Spleen (tissue), 7 donors: Measurements from ENCODE around the gene DAB2IP.

Source experiments
- POLR2A ChIP-seq, 3 donors: fragments of 450-650 bp; IDR thresholded peaks; one replicate each; pipeline ENCODE4 v1.5.1; 2017; ENCODE audit warnings: antibody characterized with exemption in 3 of 3, mild to moderate bottlenecking in 1 of 3
- POLR2AphosphoS5 ChIP-seq, 3 donors: sonication (generic); formaldehyde crosslinking; IDR thresholded peaks; one replicate each; pipeline ENCODE4 v1.5.1; 2017; ENCODE audit warnings: antibody characterized with exemption in 3 of 3
- TF ChIP-seq, protein P1 (sequence below), 11 experiments: fragments of 200-600 bp in 7 of 11; fragments of 450-650 bp in 4 of 11; sonication (generic) in 4 of 11; IDR thresholded peaks in 8 of 11; conservative IDR thresholded peaks in 3 of 11; 1 replicate in 7 of 11; 2 replicates in 4 of 11; pipeline versions ENCODE4 v1.4.0 to v1.8.0; 2016 to 2021; ENCODE audit warnings: antibody characterized with exemption in 11 of 11, inconsistent platforms in 4 of 11, mild to moderate bottlenecking in 1 of 11
- donor health status: DM: no; HTN: no; CAD: no; lungs with moderate emphysema.
- donor health status: DM: no; HTN: no; CAD: no.
- donor health status: DM: no; HTN: no; CAD: no.

DNA sequence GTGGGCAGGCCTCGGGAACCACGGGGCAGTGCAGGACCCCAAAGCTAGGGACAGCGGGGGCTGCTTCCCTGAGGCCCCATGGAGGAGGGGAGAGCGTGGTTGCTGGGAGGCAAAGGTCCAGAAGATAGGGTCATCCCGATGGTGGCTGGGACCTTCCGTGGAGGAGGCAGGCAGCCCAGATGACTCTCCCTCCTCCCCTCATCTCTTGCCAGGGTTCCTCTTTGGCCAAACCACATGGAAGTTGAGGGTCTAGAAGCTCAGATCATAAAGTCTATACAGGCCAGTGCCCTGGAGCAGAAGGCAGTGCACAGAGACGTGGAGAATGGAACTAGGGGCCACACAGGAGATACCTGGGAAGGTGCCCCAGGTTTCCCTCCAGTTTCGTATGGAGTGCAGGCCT lies 22.6 kb downstream of the DAB2IP start:
- TF ChIP-seq, protein P1, sequence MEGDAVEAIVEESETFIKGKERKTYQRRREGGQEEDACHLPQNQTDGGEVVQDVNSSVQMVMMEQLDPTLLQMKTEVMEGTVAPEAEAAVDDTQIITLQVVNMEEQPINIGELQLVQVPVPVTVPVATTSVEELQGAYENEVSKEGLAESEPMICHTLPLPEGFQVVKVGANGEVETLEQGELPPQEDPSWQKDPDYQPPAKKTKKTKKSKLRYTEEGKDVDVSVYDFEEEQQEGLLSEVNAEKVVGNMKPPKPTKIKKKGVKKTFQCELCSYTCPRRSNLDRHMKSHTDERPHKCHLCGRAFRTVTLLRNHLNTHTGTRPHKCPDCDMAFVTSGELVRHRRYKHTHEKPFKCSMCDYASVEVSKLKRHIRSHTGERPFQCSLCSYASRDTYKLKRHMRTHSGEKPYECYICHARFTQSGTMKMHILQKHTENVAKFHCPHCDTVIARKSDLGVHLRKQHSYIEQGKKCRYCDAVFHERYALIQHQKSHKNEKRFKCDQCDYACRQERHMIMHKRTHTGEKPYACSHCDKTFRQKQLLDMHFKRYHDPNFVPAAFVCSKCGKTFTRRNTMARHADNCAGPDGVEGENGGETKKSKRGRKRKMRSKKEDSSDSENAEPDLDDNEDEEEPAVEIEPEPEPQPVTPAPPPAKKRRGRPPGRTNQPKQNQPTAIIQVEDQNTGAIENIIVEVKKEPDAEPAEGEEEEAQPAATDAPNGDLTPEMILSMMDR (IDR thresholded peaks at IDR 0.05 in 8 of 11, conservative IDR thresholded peaks at IDR 0.05 in 3 of 11): no peak
- no peak for TF ChIP-seq POLR2AphosphoS5 (IDR thresholded peaks at IDR 0.05)
- TF ChIP-seq POLR2A (IDR thresholded peaks at IDR 0.05): no peak
